Lung (tissue), 12 donors: ENCODE measurements around the gene TNFRSF11A. TPM values are rescaled to one million over a fixed set of nuclear protein-coding genes. Genes with fewer than 3 reads are reported as not detected.

Experiments
- ATAC-seq: fragments of 200-7000 bp; cut with Tn5 transposase; one replicate; pipeline ENCODE4 v1.9.1; 2020; ENCODE audit warnings: moderate number of reproducible peaks; ENCODE audit not compliant: insufficient read depth, low FRiP score
- DNase-seq, 3 donors: peaks; one replicate each; pipeline ENCODE4 v3.0.0-alpha.2; 2013 to 2017
- H3K27ac ChIP-seq, 2 donors: one replicate each; pipeline ENCODE4 v1.5.1; 2013; ENCODE audit warnings: mild to moderate bottlenecking in 2 of 2, moderate library complexity in 2 of 2, control low read depth in 1 of 2, inconsistent platforms in 1 of 2, low read depth in 1 of 2, low read length in 1 of 2
- H3K27me3 ChIP-seq, 3 donors: one replicate each; pipeline ENCODE4 v1.5.1; 2013; ENCODE audit warnings: low read length in 2 of 3; ENCODE audit not compliant: control insufficient read depth in 3 of 3, insufficient read depth in 3 of 3
- H3K36me3 ChIP-seq, 4 donors: one replicate each; pipeline ENCODE4 v1.5.1; 2013; ENCODE audit warnings: low read length in 4 of 4, mild to moderate bottlenecking in 1 of 4, moderate library complexity in 1 of 4; ENCODE audit not compliant: control insufficient read depth in 4 of 4, insufficient read depth in 4 of 4
- H3K4me1 ChIP-seq, 5 donors: one replicate each; pipeline ENCODE4 v1.5.1; 2013; ENCODE audit warnings: low read length in 5 of 5, mild to moderate bottlenecking in 2 of 5, moderate library complexity in 1 of 5; ENCODE audit not compliant: control insufficient read depth in 5 of 5, insufficient read depth in 5 of 5
- H3K4me3 ChIP-seq: one replicate; pipeline ENCODE4 v1.5.1; 2013; ENCODE audit warnings: mild to moderate bottlenecking, control low read depth, moderate library complexity
- H3K9ac ChIP-seq, 2 donors: one replicate each; pipeline ENCODE4 v1.5.1; 2013; ENCODE audit warnings: low read length in 2 of 2, control low read depth in 1 of 2; ENCODE audit not compliant: insufficient read depth in 1 of 2
- H3K9me3 ChIP-seq, 4 donors: one replicate each; pipeline ENCODE4 v1.5.1; 2013; ENCODE audit warnings: low read length in 3 of 4, mild to moderate bottlenecking in 1 of 4, moderate library complexity in 1 of 4; ENCODE audit not compliant: control insufficient read depth in 4 of 4, insufficient read depth in 3 of 4
- WGBS, 2 donors: extraction: QIAGEN DNeasy Blood & Tissue Kit; methylation state at CpG; one replicate each; pipeline ENCODE4 v1.1.7; 2013; 5-methylcytosine and 5-hydroxymethylcytosine counted together
- polyA plus RNA-seq, 2 donors: library from polyadenylated mRNA; stranded (reverse); fragments of 200-250 nt; gene quantifications; one replicate each; pipeline ENCODE4 v1.2.1, GENCODE V29; 2013
- total RNA-seq, 2 donors: library from RNA; depleted of rRNA in 1 of 2; stranded (reverse); fragments of >200 nt in 1 of 2; gene quantifications; one replicate each; pipeline ENCODE4 v1.2.1, GENCODE V29; 2014 to 2021
- TF ChIP-seq, protein P1 (sequence below): IDR thresholded peaks from 2 replicates; pipeline ENCODE4 v1.5.1; 2012; ENCODE audit warnings: mild to moderate bottlenecking; ENCODE audit errors: control extremely low read depth, extremely low read depth
- donor health status: control.
- donor health status: control.
- donor health status: Bipolar disorder and iron deficiency.
- donor health status: healthy.
- donor health status: DM: yes; HTN: yes; CAD: no.

The TNFRSF11A gene
- total and polyA plus RNA-seq, 4 donors = 1.0 to 7.8 (median 2.8) TPM

DNA sequence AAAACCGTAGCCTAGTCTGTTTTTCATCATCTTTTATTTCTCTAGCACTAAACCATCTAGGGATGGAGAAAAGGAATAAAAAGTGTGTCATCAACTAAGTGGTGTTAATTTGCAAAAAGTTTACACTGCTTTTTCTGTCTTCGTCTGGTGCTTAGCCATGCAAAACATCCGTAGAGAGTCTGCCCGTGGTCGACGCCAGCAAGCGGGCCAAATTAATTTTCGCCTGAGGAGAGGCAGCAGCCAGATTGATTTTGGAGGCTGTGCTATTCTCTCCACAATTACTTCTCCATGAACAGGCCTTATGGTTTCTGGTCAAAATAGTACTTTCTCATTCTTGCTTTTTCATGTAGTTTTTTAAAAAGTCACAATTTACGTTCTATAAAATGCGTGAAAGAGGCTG lies 46.3 kb downstream of the TNFRSF11A start:
- Histone ChIP-seq H3K36me3 (no peaks in the 10 kb centered on the region), H3K4me1 (no peaks in the 10 kb centered on the region), H3K4me3 (no peak overlapping the region), H3K9ac (no peak overlapping the region), H3K27me3 (no peaks in the 10 kb centered on the region), H3K9me3 (peaks cover 0 to 2% (median 0%) of the 10 kb centered on the region in 4 donors), H3K27ac (no peak overlapping the region)
- TF ChIP-seq, protein P1, sequence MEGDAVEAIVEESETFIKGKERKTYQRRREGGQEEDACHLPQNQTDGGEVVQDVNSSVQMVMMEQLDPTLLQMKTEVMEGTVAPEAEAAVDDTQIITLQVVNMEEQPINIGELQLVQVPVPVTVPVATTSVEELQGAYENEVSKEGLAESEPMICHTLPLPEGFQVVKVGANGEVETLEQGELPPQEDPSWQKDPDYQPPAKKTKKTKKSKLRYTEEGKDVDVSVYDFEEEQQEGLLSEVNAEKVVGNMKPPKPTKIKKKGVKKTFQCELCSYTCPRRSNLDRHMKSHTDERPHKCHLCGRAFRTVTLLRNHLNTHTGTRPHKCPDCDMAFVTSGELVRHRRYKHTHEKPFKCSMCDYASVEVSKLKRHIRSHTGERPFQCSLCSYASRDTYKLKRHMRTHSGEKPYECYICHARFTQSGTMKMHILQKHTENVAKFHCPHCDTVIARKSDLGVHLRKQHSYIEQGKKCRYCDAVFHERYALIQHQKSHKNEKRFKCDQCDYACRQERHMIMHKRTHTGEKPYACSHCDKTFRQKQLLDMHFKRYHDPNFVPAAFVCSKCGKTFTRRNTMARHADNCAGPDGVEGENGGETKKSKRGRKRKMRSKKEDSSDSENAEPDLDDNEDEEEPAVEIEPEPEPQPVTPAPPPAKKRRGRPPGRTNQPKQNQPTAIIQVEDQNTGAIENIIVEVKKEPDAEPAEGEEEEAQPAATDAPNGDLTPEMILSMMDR = no peak
- WGBS, 2 donors = 93 to 94% methylated on average over 10 of the region's 10 CpGs
- DNase-seq (no peak), ATAC-seq (no peak)

DNA sequence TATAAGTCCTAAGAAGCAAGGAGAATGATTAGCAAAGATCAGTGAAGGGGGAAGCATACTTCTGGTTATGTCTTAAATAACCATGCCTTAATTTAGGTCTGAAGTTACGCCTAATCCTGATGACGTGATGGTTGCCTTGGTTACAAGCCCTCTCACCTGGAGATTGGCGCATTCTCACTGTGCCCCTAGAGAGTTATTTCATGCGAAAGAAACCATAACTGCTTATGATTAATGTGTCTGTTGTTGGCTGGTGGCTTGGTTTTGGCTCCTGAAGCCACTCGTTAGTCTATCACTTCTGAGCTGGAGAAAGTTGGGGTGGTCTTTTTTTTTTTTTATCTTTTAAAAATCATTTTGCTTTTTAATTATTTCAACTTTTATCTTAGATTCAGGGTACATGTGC lies 47.0 kb downstream of the TNFRSF11A start:
- no peak overlapping the region for H3K9ac ChIP-seq
- ATAC-seq (no peak), DNase-seq (no peak)
- H3K4me3 ChIP-seq = no peak overlapping the region
- H3K4me1 ChIP-seq = no peaks in the 10 kb centered on the region
- H3K9me3 ChIP-seq = peaks cover 0 to 2% (median 0%) of the 10 kb centered on the region in 4 donors
- TF ChIP-seq, protein P1 = no peak
- H3K27me3 ChIP-seq = no peaks in the 10 kb centered on the region
- no peak overlapping the region for H3K27ac ChIP-seq
- H3K36me3 ChIP-seq = no peaks in the 10 kb centered on the region
- 91% methylated on average over 5 of the region's 5 CpGs for WGBS, 2 donors

DNA sequence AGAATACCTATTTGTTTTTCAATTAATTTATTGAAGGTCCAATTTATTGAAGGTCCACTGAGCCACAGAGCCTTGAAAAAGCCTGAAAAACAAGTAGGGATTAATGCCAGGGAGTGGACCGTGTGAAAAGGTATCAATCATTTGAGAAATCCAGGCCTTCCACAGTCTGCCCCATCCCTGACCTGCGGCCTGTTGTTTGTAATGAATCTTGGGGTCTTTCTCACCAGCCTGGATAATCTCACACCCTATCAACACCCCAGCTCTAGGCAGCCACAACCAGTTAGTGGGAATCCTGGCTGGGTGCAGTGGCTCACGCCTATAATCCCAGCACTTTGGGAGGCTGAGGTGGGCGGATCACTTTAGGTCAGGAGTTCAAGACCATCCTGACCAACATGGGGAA lies 47.8 kb downstream of the TNFRSF11A start:
- ATAC-seq = no peak

More for the DNA sequence above, 47.8 kb downstream of the TNFRSF11A start:
- Histone ChIP-seq H3K27ac (no peak overlapping the region), H3K9ac (no peak overlapping the region), H3K4me1 (no peaks in the 10 kb centered on the region), H3K4me3 (no peak overlapping the region), H3K9me3 (peaks cover 0 to 2% (median 0%) of the 10 kb centered on the region in 4 donors), H3K27me3 (no peaks in the 10 kb centered on the region), H3K36me3 (no peaks in the 10 kb centered on the region)
- TF ChIP-seq, protein P1 = no peak
- 93% methylated on average over 4 of the region's 4 CpGs for WGBS, 2 donors
- no peak for DNase-seq
